Measurements from ENCODE around the gene ZNF536. TPM values are rescaled to one million over a fixed set of nuclear protein-coding genes. Genes with fewer than 3 reads are reported as not detected.

The ZNF536 gene
- not detected in 2 replicates for total RNA-seq (2014; rRNA removed; shearing (Covaris generic))

GRCh38 chr19:30371960-30372824 lies at the start of gene ZNF536:
Gene ZNF536, plus strand, starts transcription at chr19:30372384. Its CDS starts 71,179 bp downstream, at chr19:30443563.
- DNase-seq (ENCODE audit: low read depth), result no peak

DNA sequence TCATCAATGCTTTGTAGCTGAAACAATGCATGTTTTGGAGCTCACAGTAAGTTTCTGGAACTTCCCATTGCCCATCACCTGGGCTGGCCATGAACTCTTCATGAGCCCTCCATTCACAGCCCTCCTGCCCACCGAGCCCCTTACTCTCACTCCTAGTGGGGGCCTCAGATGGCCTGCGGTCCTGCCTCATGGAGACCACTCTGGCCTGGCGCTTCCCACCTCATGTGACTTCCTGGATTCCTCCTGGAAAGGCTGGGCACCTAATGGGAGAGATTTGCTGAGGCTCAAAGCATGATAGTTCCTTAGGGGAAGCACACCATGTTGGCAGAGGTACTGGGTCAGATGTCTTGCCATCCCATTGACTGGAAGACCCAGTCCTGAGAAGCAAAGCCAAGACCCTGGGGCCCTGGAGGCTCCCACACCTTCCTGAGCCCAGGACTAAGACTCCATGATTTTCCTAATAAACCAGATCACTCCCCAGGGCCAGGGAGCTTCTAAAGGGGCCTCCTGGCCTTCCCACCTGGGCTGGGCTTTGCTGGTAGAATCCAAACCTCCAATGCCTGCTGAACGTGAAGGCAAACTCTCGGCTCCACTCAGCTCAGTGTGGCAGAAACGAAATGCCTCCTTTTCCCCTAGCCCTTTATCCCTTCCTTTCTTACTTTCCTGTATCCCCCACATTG lies 49.4 kb upstream of the ZNF536 start:
- no peak for DNase-seq (ENCODE audit: low read depth)

DNA sequence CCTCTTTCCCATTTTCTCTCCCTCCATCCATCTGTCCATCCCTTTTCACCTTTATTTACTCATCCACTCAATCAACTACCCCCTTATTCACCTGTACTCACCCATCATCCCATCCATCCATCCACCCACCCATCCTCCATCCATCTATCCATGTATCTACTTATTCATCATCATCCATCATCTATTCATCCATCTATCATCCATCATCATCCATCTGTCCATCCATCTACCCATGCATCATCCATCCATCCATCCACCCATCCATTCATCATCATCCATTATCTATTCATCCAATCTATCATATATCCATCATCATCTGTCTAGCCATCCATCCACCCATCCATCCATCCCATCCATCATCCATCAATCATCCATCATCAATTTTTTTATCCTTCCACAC lies 48.3 kb upstream of the ZNF536 start:
- no peak for DNase-seq (ENCODE audit: low read depth)

DNA sequence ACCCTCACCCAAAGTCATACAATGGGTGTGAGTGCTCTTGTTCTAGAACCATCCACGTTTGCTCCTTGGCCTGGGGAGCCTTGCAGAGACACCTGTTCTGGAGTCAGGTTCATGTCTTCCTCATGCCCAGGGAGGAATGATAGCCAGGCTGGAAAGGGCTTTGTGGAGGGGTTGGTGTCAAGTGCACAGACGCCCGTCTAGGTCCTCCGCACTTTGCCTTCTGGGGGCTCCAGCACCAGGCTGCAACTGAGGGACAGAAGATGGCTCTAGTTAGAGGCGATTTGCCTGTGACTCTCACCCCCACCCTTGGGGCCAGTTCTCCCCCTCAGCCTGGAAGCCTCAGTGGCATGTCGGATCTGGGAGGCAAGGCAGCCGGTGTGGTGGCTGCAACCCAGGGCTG lies 47.2 kb upstream of the ZNF536 start:
- DNase-seq (ENCODE audit: low read depth), result no peak

DNA sequence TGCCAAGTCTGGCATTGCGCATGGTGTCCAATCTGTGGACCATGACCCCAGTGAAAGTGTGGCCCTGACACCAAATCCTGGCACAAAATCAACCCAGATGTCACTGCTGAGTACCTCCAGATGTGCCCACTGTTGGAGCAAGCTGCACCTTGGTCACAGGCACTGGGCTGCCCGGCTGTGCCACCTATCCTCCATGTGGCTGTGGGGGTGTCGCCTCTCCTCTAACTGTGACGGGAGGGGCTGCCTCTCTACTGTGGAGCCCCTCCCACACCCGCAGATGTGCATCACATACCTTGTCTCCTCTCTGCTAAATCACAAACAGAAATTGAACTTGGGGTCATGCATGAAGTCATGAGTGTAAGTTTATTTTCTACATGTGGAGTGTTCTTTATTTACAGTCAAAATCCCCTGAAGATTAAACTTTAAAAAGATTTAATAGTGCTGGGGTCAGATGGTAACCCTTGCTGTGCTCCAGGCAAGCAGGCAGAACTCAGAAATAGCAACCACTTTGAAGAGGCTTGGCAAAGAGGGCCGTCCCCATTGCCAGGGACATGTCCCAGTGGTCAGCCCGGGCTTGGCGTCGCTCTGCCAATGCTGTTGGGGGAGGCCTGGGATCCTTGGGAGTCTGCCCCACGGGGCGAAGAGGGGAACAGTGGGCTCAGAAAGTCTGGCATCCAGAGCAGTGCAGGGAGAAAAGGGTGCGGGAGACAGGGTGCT lies 46.4 kb upstream of the ZNF536 start:
- no peak for DNase-seq (ENCODE audit: low read depth)

DNA sequence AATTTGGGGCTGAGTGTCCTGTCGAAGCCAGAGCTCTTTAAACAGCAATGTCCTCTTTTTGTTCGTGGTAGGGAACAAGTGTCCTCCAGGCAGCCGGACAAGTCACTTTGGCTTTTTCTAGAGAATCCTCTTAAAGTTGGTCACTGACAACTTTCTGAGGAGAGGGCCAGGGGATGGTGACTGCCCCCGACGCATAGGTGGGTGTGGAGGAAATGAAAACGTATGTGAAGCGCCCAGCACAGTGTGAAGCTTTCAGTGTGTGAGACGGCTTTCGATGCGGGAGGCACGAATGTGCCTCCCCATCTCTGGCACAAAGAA lies 45.8 kb upstream of the ZNF536 start:
- no peak for DNase-seq (ENCODE audit: low read depth)

DNA sequence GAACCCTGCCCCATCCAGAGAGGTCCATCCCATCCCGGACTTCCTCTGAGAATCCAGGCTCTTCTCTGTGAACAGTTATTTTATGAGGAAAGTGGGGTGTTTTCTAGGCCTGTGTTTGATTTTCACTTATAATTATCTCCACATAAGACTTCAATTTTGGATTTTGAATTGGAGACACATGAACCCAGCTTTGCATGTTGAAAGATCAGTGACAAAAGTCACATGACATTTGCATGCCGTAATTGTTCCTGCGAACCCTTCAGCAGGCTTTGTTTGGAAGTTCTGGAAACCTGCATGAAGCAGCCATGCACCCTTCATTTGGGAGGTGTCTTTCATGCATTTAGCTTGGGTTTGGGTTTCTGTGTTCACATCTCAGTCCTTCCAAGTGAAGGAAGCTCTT lies 44.9 kb upstream of the ZNF536 start:
- no peak for DNase-seq (ENCODE audit: low read depth)

DNA sequence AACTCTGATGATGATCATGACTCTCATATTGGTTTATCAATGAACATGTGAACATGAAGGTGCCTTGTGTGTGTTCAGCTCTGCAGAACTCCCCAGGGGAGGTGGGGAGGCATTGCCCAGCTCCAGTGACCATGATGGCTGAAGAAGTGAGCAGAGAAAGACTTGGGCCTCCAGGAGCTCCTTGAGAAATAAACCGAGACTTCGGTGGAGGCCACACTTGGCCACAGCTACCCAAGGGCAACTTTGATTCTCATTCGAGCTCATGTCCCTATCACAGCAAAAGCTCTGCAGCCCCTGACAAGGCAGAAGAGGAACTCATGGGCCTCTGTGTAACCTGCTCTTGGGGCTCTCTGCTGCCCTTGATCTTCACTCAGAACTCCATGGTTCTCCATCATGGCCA lies 44.1 kb upstream of the ZNF536 start:
- no peak for DNase-seq (ENCODE audit: low read depth)

DNA sequence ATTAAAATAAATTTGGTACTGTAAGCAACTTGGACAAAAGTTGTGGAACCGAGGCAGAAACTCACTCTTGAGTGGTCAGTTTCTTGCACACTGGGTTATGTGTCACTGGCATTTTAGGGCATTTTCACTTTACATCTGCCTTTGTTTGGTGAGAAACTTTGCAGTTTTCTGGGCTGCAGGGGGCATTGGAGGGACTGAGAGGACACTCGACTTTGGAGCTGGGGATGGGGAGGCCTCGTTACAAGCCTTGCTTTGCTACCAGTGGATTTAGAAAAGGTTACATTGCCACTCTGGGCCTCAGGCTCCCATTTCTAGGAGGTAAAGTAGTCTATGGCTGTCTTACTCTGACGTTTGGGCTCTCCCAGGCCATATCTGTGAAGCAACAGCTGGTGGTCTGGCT lies 41.9 kb upstream of the ZNF536 start:
- DNase-seq (ENCODE audit: low read depth), result no peak

DNA sequence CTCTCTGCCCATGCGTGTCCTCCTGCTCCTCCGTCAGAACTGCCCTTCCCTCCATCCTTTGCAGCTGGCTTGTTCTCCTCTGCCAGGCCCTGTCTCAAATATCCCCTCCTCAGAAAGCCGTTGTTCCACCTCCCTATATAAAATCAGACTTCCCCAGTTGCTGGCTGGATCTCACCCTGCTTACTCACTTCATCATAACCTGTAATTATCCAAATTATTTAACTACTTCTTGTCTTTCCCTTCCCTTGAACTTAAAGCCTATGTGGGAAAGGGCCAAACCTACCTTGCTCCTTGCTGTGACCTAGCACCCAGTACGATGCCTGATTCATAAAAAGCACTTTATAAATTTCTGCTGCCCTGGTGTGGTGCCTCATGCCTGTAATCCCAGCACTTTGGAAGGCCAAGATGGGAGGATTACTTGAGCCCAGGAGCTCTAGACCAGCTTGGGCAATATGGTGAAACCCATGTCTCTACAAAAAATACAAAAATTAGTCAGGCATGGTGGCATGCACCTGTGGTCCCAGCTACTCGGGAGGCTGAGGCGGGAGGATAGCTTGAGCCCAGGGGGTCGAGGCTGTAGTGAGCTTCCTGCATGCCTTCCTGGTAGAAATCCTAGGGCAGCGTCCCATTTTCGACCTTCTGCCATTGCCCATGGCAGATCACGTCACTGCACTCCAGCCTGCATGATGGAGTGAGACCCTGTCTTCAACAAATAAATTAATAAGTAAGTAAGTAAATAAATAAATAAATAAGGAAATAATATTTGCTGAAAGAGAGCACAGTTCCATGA lies 39.5 kb upstream of the ZNF536 start:
- no peak for DNase-seq (ENCODE audit: low read depth)

GRCh38 chr19:30333291-30334065 lies 38.7 kb upstream of the ZNF536 start:
- DNase-seq (ENCODE audit: low read depth), result no peak

DNA sequence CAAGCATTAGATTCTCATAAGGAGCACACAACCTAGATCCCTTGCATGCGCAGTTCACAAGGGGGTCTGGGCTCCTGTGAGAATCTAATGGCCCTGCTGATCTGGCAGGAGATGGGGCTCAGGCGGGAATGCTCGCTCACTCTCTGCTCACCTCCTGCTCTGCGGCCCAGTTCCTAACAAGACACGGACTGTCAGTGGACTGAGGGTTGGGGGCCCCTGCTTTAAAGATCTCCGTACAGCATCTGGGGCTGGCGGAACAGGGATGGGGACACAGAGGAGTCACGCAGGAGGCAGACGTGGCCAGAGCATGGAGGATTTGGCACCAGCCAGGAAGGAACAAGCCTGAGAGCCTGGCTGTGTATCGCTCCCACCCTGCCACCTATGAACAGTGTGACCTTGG lies 37.3 kb upstream of the ZNF536 start:
- no peak for DNase-seq (ENCODE audit: low read depth)

- no peak for DNase-seq (ENCODE audit: low read depth)
Measured at GRCh38 chr19:30335306-30335886, 36.8 kb upstream of the ZNF536 start.

DNA sequence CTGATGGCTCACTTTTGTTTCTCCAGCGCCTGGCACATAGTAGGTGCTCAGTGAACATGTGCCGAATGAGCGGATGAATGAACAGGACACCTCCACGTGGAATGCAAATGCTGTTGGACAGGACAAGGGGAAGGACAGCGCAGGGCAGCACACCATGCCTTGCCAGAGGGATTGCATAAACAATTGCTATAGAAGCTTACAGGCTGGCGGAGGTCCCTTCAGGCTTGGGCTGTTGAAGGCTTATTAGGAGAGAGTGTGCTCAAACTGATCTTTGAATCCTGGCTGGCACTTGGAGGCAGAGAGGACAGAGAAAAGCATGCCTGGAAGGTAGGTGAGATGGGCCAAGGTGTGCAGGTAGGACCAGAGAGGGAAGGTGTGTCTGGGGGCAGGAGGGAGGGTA lies 35.9 kb upstream of the ZNF536 start:
- no peak for DNase-seq (ENCODE audit: low read depth)

DNA sequence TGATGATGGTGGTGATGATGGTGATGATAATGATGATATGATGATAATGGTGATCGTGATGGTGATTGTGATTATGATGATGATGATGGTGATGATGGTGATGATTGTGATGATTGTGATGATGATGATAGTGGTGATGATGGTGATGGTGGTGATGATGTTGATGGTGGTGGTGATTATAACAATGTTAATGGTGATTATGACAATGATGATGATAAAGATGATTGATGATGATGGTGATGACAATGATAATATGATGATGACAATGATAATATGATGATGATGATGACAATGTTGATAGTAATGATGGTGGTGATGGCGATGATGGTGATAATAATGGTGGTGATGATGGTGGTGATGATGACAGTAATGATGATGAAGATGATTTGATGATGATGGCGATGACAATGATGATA lies 34.1 kb upstream of the ZNF536 start:
- no peak for DNase-seq (ENCODE audit: low read depth)

- DNase-seq (ENCODE audit: low read depth), result no peak
Measured at GRCh38 chr19:30338878-30339623, 33.1 kb upstream of the ZNF536 start.

- no peak for DNase-seq (ENCODE audit: low read depth)
Measured at GRCh38 chr19:30339624-30340525, 32.3 kb upstream of the ZNF536 start.

GRCh38 chr19:30340771-30341561 lies 31.2 kb upstream of the ZNF536 start:
- no peak for DNase-seq (ENCODE audit: low read depth)

All from M059J (cell line).